ENCODE measurements around the gene ACAA1. TPM values are rescaled to one million over a fixed set of nuclear protein-coding genes. Genes with fewer than 3 reads are reported as not detected.
"Not testable (repeated sequence)": the region's sequence is repeated elsewhere in the genome, so short reads cannot be mapped to it uniquely, and the experiment has no call there.

ACAA1 gene
- total RNA-seq, 2 donors from 2014 or later: 29.8 to 41.9 TPM

- DNase-seq (ENCODE audit: low spot score): no peak
- intact Hi-C loops (cut with DNase I): no loop called here
These were observed 46.5 kb downstream of the ACAA1 start for GRCh38 chr3:38090453-38090852.

DNA sequence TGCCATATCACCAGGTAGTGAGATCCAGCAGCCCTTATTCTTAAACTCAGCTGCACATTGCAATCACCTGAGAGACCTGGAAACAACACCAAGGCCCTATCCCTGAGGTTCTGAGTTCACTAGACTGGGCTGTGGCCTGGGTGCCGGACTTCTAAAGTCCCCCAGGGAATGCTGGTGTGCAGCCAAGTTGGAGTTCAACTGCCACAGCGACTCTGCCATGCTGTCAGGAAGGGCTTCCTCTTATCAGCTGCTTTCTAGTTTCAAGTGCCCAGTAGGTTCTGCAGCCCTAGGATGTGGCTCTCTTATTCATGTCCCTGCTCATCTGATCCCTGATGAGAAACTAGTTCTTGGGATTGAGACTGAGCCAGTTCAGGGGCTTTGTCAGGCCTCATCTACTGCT lies 47.8 kb downstream of the ACAA1 start:
- DNase-seq (ENCODE audit: low spot score): no peak
- intact Hi-C loops (cut with DNase I): no loop called here

DNA sequence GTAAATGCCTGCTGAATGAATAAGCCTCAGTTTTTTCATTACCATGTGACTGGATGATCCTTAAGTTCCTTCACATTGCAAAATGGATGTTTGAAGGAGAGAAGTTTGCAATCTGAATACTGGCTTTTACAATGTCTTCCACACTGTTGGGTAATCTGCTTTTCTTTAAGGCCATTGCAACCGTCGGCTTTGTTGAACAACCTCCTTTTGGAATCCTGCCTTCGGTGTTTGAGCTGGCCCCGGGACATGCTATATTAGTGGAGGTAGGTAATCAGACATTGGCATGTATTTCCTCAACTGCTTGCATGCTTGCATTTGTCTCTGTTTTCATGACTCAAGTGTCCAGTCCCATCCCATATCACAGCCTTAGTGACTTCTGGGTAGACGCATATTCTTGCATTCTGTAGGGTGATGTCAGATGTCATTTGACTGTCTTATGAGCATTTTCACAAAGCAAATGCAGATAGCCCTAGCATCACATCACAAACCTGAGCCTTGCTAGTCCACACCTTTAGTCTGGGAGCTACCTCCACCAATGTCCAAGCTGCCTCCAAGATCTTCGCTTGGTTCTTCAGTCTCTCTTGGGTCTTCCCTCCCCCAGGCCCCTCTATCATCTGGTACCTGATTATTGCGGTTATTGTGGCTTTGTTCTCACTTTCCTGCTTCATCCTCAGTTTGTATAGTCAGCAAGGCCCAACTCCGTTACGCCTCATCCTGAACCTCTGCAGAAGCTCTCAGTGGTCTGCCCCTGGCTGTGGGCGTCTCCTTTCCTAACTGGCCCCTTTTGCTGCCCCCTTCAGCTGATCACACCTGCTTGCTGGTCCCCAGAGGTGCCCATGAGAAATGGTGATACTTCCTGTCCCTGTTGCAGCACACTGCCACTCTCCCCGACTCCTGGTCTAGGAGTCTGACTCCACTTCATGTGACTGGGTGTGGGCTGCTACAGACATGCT lies 48.5 kb downstream of the ACAA1 start:
- intact Hi-C loops (cut with DNase I): no loop called here

DNA sequence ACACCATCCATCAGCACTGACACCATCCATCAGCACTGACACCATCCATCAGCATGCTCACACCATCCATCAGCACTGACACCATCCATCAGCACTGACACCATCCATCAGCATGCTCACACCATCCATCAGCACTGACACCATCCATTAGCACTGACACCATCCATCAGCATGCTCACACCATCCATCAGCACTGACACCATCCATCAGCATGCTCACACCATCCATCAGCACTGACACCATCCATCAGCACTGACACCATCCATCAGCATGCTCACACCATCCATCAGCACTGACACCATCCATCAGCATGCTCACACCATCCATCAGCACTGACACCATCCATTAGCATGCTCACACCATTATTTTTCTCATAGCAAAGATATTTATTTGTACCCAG lies 49.6 kb downstream of the ACAA1 start:
- intact Hi-C loops (cut with DNase I); DNase-seq (ENCODE audit: low spot score): not testable (repeated sequence)

More for the DNA sequence above, 48.5 kb downstream of the ACAA1 start:
- DNase-seq (ENCODE audit: low spot score): no peak

- intact Hi-C loops (cut with DNase I): no loop called here
- no peak for DNase-seq (ENCODE audit: low spot score)
These were observed 50.4 kb downstream of the ACAA1 start for GRCh38 chr3:38086496-38086895.

- intact Hi-C loops (cut with DNase I): no loop called here
- no peak for DNase-seq (ENCODE audit: low spot score)
These were observed 51.0 kb downstream of the ACAA1 start for GRCh38 chr3:38085943-38086324.

DNA sequence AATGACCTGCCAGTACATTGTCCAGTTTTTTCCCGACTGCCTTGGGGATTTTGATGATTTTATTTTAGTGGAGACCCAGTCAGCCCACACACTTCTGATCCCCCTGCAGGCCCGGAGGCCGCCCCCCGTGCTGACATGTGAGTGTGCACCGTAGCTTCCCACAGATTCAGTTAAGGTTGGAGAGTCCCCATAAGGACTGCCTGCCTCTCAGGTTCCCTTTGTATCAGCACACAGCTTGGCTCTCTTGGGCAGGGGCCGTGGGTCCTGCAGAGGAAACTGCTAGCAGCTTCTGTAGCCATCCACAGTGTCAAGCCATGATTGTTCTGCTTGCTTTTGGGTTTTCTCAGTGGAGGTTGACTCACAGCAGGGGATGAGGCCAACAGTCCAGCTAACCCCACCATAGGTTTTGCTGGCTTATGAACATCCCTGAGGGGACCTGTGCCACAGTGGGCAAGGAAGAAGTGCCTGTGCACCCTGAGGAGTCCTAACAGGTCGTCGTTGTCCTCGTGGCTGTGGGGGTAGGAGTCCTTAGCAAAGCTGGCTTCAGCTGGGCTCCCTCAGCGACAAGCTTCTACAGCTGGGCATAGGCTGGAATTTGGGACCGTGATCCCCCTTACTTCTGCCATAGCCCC lies 51.5 kb downstream of the ACAA1 start:
- intact Hi-C loops (cut with DNase I): no loop called here
- DNase-seq (ENCODE audit: low spot score): no peak

GRCh38 chr3:38084334-38085310 lies 52.3 kb downstream of the ACAA1 start:
- intact Hi-C loops (cut with DNase I): no loop called here
- no peak for DNase-seq (ENCODE audit: low spot score)

GRCh38 chr3:38083871-38084333 lies 53.0 kb downstream of the ACAA1 start:
- no peak for DNase-seq (ENCODE audit: low spot score)
- intact Hi-C loops (cut with DNase I): no loop called here

- DNase-seq (ENCODE audit: low spot score); intact Hi-C loops (cut with DNase I): not testable (repeated sequence)
These were observed 53.7 kb downstream of the ACAA1 start for GRCh38 chr3:38083254-38083653.

- DNase-seq (ENCODE audit: low spot score); intact Hi-C loops (cut with DNase I): not testable (repeated sequence)
These were observed 54.6 kb downstream of the ACAA1 start for GRCh38 chr3:38082296-38082695.

DNA sequence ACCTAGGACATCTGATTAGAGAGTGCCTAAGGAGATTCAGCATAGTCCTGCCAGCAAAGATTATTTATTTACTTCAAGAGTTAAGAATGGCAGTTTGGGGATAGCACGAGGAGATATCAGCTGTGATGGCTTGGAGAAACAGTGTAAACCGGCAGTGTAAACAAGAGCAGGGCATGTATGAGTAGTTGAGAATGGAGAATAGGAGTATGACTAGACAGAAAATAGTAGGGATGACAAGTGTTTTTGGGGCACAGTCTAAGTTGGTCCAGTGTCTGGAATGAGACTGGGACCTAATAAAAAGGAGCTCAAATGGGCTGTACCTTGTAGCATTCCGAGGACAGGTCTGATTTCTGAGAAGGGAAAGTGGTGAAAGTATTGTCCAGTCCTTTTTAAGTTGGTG lies 59.9 kb downstream of the ACAA1 start:
- DNase-seq (ENCODE audit: low spot score); intact Hi-C loops (cut with DNase I): not testable (repeated sequence)

Other genes with a start within 250 kb of the ACAA1 start
- 1 to 10 TPM; 3.4 to 5.9 TPM for gene VILL, start 146.3 kb downstream of the ACAA1 start, total RNA-seq
- gene PLCD1, start 107.5 kb downstream of the ACAA1 start, total RNA-seq: 10 to 100 TPM; 32.5 to 40.9 TPM
- gene DLEC1, start 97.9 kb downstream of the ACAA1 start, total RNA-seq: under 1 TPM; 0.14 to 0.51 TPM
- gene MYD88, start 1.5 kb upstream of the ACAA1 start, total RNA-seq: 10 to 100 TPM; 24.7 to 26.3 TPM
- 10 to 100 TPM; 30.4 to 52.3 TPM for gene OXSR1, start 28.4 kb upstream of the ACAA1 start, total RNA-seq
- gene SLC22A13, start 128.7 kb upstream of the ACAA1 start, total RNA-seq: under 1 TPM; 0.32 to 0.48 TPM
- gene SLC22A14, start 145.2 kb upstream of the ACAA1 start, total RNA-seq: under 1 TPM in 1 of 2 donors, not detected in 1; 0.38 TPM
- gene XYLB, start 209.7 kb upstream of the ACAA1 start, total RNA-seq: 1 to 10 TPM; 4.5 to 6.3 TPM

Data from posterior vena cava (tissue), 2 donors.